HEK293 (cell line): ENCODE data around the gene SLC10A1.

ENCODE experiments used
- EGR2 ChIP-seq: fragments of 450-650 bp; formaldehyde crosslinking; IDR thresholded peaks from 2 replicates; pipeline ENCODE4 v1.5.1; 2016; ENCODE audit warnings: low read depth, missing biosample characterization, missing genetic modification characterization
- SP3 ChIP-seq: fragments of 450-650 bp; formaldehyde crosslinking; IDR thresholded peaks from 2 replicates; pipeline ENCODE4 v1.5.1; 2016; ENCODE audit warnings: missing biosample characterization, missing genetic modification characterization
- YY1 ChIP-seq: fragments of 450-650 bp; formaldehyde crosslinking; IDR thresholded peaks from 2 replicates; pipeline ENCODE4 v1.5.1; 2018; ENCODE audit warnings: missing biosample characterization, missing genetic modification characterization
- ZNF266 ChIP-seq: fragments of 450-650 bp; formaldehyde crosslinking; IDR thresholded peaks from 2 replicates; pipeline ENCODE4 v1.5.1; 2016; ENCODE audit warnings: missing biosample characterization, missing genetic modification characterization, low read depth
- ZNF658 ChIP-seq: fragments of 450-650 bp; formaldehyde crosslinking; IDR thresholded peaks from 2 replicates; pipeline ENCODE4; 2016; ENCODE audit warnings: missing biosample characterization, missing genetic modification characterization
- TF ChIP-seq, protein P1 (sequence below): fragments of 450-650 bp; formaldehyde crosslinking; IDR thresholded peaks from 2 replicates; pipeline ENCODE4 v1.5.1; 2017; ENCODE audit warnings: missing biosample characterization, missing genetic modification characterization
- TF ChIP-seq, protein P2 (sequence below): fragments of 450-650 bp; formaldehyde crosslinking; IDR thresholded peaks from 2 replicates; pipeline ENCODE4 v1.5.1; 2016; ENCODE audit warnings: missing biosample characterization, missing genetic modification characterization
- TF ChIP-seq, protein P3 (sequence below): fragments of 450-650 bp; formaldehyde crosslinking; IDR thresholded peaks from 2 replicates; pipeline ENCODE4 v1.5.1; 2016; ENCODE audit warnings: missing biosample characterization, missing genetic modification characterization, low read depth

DNA sequence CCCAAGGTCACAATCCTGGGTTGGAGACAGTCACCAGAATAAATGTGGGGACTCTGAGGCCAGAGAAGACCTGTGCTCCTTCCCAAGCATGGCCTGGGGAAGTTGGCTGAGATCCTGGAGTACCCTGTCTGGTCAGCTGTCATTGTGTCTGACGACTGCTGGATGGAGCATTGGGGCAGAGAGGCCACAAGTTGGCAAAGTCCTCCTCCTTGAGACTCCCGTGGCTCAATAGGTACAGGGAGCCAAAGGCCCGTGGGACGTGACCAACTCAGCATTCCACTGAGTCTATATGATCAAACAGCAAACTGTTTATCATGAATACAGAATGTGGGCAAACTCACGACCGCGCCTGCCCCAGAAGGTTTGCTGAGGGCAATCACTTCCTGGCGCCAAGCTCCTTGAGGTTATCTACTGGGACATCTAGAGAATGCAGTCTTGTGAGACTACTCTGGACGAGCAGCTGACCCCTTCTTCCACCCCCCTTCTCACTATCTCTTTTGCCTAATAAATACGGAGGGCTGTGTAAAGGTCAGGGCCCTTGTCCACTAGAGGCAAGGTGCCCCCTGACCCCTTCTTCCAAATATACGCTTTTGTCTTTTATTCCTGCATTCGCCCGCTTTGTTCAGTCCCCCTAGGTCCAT, 14.3 kb upstream of the SLC10A1 start:
- TF ChIP-seq SP3 (tag by site-specific recombination), result no peak
- TF ChIP-seq, protein P1, sequence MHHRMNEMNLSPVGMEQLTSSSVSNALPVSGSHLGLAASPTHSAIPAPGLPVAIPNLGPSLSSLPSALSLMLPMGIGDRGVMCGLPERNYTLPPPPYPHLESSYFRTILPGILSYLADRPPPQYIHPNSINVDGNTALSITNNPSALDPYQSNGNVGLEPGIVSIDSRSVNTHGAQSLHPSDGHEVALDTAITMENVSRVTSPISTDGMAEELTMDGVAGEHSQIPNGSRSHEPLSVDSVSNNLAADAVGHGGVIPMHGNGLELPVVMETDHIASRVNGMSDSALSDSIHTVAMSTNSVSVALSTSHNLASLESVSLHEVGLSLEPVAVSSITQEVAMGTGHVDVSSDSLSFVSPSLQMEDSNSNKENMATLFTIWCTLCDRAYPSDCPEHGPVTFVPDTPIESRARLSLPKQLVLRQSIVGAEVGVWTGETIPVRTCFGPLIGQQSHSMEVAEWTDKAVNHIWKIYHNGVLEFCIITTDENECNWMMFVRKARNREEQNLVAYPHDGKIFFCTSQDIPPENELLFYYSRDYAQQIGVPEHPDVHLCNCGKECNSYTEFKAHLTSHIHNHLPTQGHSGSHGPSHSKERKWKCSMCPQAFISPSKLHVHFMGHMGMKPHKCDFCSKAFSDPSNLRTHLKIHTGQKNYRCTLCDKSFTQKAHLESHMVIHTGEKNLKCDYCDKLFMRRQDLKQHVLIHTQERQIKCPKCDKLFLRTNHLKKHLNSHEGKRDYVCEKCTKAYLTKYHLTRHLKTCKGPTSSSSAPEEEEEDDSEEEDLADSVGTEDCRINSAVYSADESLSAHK, result no peak
- no peak for TF ChIP-seq YY1 (tag by site-specific recombination)
- TF ChIP-seq ZNF658 (tag by site-specific recombination), result no peak
- TF ChIP-seq, protein P2, sequence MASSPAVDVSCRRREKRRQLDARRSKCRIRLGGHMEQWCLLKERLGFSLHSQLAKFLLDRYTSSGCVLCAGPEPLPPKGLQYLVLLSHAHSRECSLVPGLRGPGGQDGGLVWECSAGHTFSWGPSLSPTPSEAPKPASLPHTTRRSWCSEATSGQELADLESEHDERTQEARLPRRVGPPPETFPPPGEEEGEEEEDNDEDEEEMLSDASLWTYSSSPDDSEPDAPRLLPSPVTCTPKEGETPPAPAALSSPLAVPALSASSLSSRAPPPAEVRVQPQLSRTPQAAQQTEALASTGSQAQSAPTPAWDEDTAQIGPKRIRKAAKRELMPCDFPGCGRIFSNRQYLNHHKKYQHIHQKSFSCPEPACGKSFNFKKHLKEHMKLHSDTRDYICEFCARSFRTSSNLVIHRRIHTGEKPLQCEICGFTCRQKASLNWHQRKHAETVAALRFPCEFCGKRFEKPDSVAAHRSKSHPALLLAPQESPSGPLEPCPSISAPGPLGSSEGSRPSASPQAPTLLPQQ (tag by site-specific recombination), result no peak
- no peak for TF ChIP-seq EGR2
- TF ChIP-seq, protein P3, sequence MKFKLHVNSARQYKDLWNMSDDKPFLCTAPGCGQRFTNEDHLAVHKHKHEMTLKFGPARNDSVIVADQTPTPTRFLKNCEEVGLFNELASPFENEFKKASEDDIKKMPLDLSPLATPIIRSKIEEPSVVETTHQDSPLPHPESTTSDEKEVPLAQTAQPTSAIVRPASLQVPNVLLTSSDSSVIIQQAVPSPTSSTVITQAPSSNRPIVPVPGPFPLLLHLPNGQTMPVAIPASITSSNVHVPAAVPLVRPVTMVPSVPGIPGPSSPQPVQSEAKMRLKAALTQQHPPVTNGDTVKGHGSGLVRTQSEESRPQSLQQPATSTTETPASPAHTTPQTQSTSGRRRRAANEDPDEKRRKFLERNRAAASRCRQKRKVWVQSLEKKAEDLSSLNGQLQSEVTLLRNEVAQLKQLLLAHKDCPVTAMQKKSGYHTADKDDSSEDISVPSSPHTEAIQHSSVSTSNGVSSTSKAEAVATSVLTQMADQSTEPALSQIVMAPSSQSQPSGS (tag by site-specific recombination), result no peak
- TF ChIP-seq ZNF266, result no peak
